Stomach (tissue), 9 donors: ENCODE measurements around the gene THEMIS. TPM values are rescaled to one million over a fixed set of nuclear protein-coding genes. Genes with fewer than 3 reads are reported as not detected.

Source experiments
- DNase-seq, 2 donors: peaks; one replicate each; pipeline versions ENCODE4 v3.0.0 to v3.0.0-alpha.2; 2013 to 2019
- H3K27ac ChIP-seq, 5 donors: fragments of 200-600 bp in 4 of 5; sonication (generic) in 4 of 5; one replicate each; pipeline ENCODE4 v1.5.1; 2013 to 2019; ENCODE audit warnings: mild to moderate bottlenecking in 1 of 5, moderate library complexity in 1 of 5
- H3K27me3 ChIP-seq, 3 donors: fragments of 200-600 bp; sonication (generic); one replicate each; pipeline ENCODE4 v1.5.1; 2017 to 2019; ENCODE audit warnings: mixed run types in 1 of 3
- H3K36me3 ChIP-seq, 4 donors: fragments of 200-600 bp; sonication (generic); 1 replicate in 3 of 4; 2 replicates in 1 of 4; pipeline ENCODE4 v1.5.1; 2016 to 2019
- H3K4me1 ChIP-seq, 4 donors: fragments of 200-600 bp; sonication (generic); one replicate each; pipeline ENCODE4 v1.5.1; 2016 to 2019
- H3K4me3 ChIP-seq, 4 donors: fragments of 200-600 bp; sonication (generic) in 3 of 4; one replicate each; pipeline ENCODE4 v1.5.1; 2016 to 2019; ENCODE audit warnings: mild to moderate bottlenecking in 1 of 4
- H3K9me3 ChIP-seq, 4 donors: fragments of 200-600 bp; sonication (generic); one replicate each; pipeline ENCODE4 v1.5.1; 2016 to 2019
- CTCF ChIP-seq, 7 experiments: fragments of 450-650 bp in 4 of 7; fragments of 200-600 bp in 3 of 7; sonication (generic) in 3 of 7; IDR thresholded peaks; one replicate each; pipeline ENCODE4 v1.5.1; 2016 to 2019; ENCODE audit warnings: antibody characterized with exemption in 7 of 7, control low read depth in 2 of 7, mild to moderate bottlenecking in 1 of 7
- EP300 ChIP-seq: sonication (generic); formaldehyde crosslinking; IDR thresholded peaks from one replicate; pipeline ENCODE4 v1.6.1; 2017; ENCODE audit warnings: antibody characterized with exemption
- POLR2A ChIP-seq, 4 donors: fragments of 450-650 bp; IDR thresholded peaks; one replicate each; pipeline ENCODE4 v1.6.1; 2016; ENCODE audit warnings: antibody characterized with exemption in 4 of 4, control low read depth in 2 of 4, mild to moderate bottlenecking in 1 of 4, moderate library complexity in 1 of 4
- POLR2AphosphoS5 ChIP-seq, 3 donors: sonication (generic); formaldehyde crosslinking; IDR thresholded peaks; one replicate each; pipeline ENCODE4 v1.6.1; 2016; ENCODE audit warnings: antibody characterized with exemption in 3 of 3
- WGBS, 5 donors: extraction: QIAGEN DNeasy Blood & Tissue Kit in 3 of 5; methylation state at CpG; one replicate each; pipeline versions ENCODE4 v1.1.5 to v1.1.7; 2013 to 2018; 5-methylcytosine and 5-hydroxymethylcytosine counted together
- intact Hi-C: fragments of 100-400 bp; cut with DNase I; formaldehyde crosslinking; loops from one replicate; pipeline ENCODE4 v1.15.1; 2023; ENCODE audit warnings: low total_unique reads
- polyA plus RNA-seq, 3 donors: library from polyadenylated mRNA; stranded (reverse); fragments of 200-250 nt; gene quantifications; one replicate each; pipeline ENCODE4 v1.2.3, GENCODE V29; 2013
- total RNA-seq, 5 donors: library from RNA; depleted of rRNA; stranded (reverse); fragments of >200 nt; gene quantifications; one replicate each; pipeline versions ENCODE4 v1.1.0 to v1.2.3, GENCODE V29; 2014 to 2016
- donor health status: healthy with polysubstance abuse.
- donor health status: Bipolar disorder and iron deficiency.
- donor health status: healthy.

The THEMIS gene
- total and polyA plus RNA-seq, 8 donors: 0.08 to 18.3 (median 0.89) TPM; not detected in 1

GRCh38 chr6:127749095-127749494 is 151.8 kb downstream of the THEMIS start:
- Histone ChIP-seq H3K4me1 (no peaks in the 10 kb centered on the region), H3K27me3 (no peaks in the 10 kb centered on the region), H3K36me3 (no peaks in the 10 kb centered on the region), H3K27ac (no peak overlapping the region), H3K9me3 (no peaks in the 10 kb centered on the region), H3K4me3 (no peak overlapping the region)
- TF ChIP-seq EP300 (no peak), CTCF (IDR thresholded peaks at IDR 0.05) (no peak), POLR2A (IDR thresholded peaks at IDR 0.05) (no peak)
- intact Hi-C loops: no loop called here
- WGBS, 5 donors: 83 to 90% (median 90%) methylated on average over 3 of the region's 3 CpGs
- DNase-seq: no peak

GRCh38 chr6:127748290-127748689 is 152.6 kb downstream of the THEMIS start:
- intact Hi-C loops: no loop called here
- WGBS, 5 donors: 67 to 81% (median 69%) methylated on average over 2 of the region's 2 CpGs
- no peak overlapping the region for H3K4me3 ChIP-seq

GRCh38 chr6:127738423-127738822 is 162.4 kb downstream of the THEMIS start:
- H3K27me3 ChIP-seq: no peaks in the 10 kb centered on the region
- H3K27ac ChIP-seq: peak overlapping the region in 1 of 5 donors; percentile 7
- intact Hi-C loops: no loop called here
- no peaks in the 10 kb centered on the region for H3K9me3 ChIP-seq
- peak in 1 of 2 donors; percentile 21 for DNase-seq
- TF ChIP-seq CTCF (IDR thresholded peaks at IDR 0.05) (no peak), POLR2A (IDR thresholded peaks at IDR 0.05) (no peak), POLR2AphosphoS5 (IDR thresholded peaks at IDR 0.05) (no peak), EP300 (no peak)
- H3K36me3 ChIP-seq: no peaks in the 10 kb centered on the region
- H3K4me1 ChIP-seq: peaks cover 0 to 14% (median 7%) of the 10 kb centered on the region in 4 donors
- no peak overlapping the region for H3K4me3 ChIP-seq
- 32 to 66% (median 48%) methylated on average over 3 of the region's 3 CpGs for WGBS, 5 donors

More at GRCh38 chr6:127748290-127748689, 152.6 kb downstream of the THEMIS start:
- Histone ChIP-seq H3K27me3 (no peaks in the 10 kb centered on the region), H3K4me1 (no peaks in the 10 kb centered on the region), H3K27ac (no peak overlapping the region), H3K36me3 (no peaks in the 10 kb centered on the region), H3K9me3 (no peaks in the 10 kb centered on the region)
- TF ChIP-seq POLR2A (IDR thresholded peaks at IDR 0.05) (no peak), CTCF (IDR thresholded peaks at IDR 0.05) (no peak), POLR2AphosphoS5 (IDR thresholded peaks at IDR 0.05) (no peak), EP300 (no peak)
- DNase-seq: no peak

- Histone ChIP-seq H3K4me3 (no peak overlapping the region), H3K27ac (peak overlapping the region in 2 of 5 donors; percentile 7 to 45), H3K36me3 (no peaks in the 10 kb centered on the region), H3K9me3 (no peaks in the 10 kb centered on the region), H3K4me1 (peaks cover 0 to 14% (median 7%) of the 10 kb centered on the region in 4 donors), H3K27me3 (no peaks in the 10 kb centered on the region)
- intact Hi-C loops: no loop called here
- 59 to 72% (median 64%) methylated on average over 3 of the region's 3 CpGs for WGBS, 5 donors
- peak in 1 of 2 donors; percentile 6 for DNase-seq
- no peak for TF ChIP-seq EP300
- TF ChIP-seq POLR2AphosphoS5 (IDR thresholded peaks at IDR 0.05): no peak
- no peak for TF ChIP-seq POLR2A (IDR thresholded peaks at IDR 0.05)
- no peak for TF ChIP-seq CTCF (IDR thresholded peaks at IDR 0.05)
These were observed 163.1 kb downstream of the THEMIS start for GRCh38 chr6:127737768-127738167.
